Activated T-helper 2 cell treated with anti-CD3 and anti-CD28 coated beads, Interferon-gamma antibody, Interleukin-2, Interleukin-4, amounts not matched to agents 10 μg/mL and 5 μg/mL and 100 μg/mL, durations not matched to agents 14 hours and 24 hours and 36 hours (primary cell): ENCODE measurements around the gene SUPV3L1. TPM values are rescaled to one million over a fixed set of nuclear protein-coding genes. Genes with fewer than 3 reads are reported as not detected.

Experiments used
- DNase-seq: peaks from one replicate; pipeline ENCODE4 v3.0.0; 2021; ENCODE audit warnings: low spot score
- H3K27ac Mint-ChIP-seq: one replicate; pipeline ENCODE4 v1.8.0; 2021; ENCODE audit warnings: mixed read lengths
- H3K27me3 Mint-ChIP-seq: one replicate; pipeline ENCODE4 v1.8.0; 2021; ENCODE audit warnings: low read depth, mixed read lengths
- H3K36me3 Mint-ChIP-seq: one replicate; pipeline ENCODE4 v1.8.0; 2021; ENCODE audit warnings: low read depth, mixed read lengths
- H3K4me1 Mint-ChIP-seq: one replicate; pipeline ENCODE4 v1.8.0; 2021; ENCODE audit warnings: low read depth, mixed read lengths
- H3K4me3 Mint-ChIP-seq: one replicate; pipeline ENCODE4 v1.8.0; 2021; ENCODE audit warnings: low read depth, mild to moderate bottlenecking, moderate library complexity, mixed read lengths
- H3K9me3 Mint-ChIP-seq: one replicate; pipeline ENCODE4 v1.8.0; 2021; ENCODE audit warnings: mixed read lengths
- intact Hi-C: fragments of 100-400 bp; cut with micrococcal nuclease; formaldehyde crosslinking; loops from one replicate; pipeline ENCODE4 v1.15.1; 2023
- total RNA-seq: library from RNA; stranded (reverse); gene quantifications from 2 replicates; pipeline ENCODE4 v1.2.3, GENCODE V29; 2022

SUPV3L1 gene
- total RNA-seq, 1 donor from 2014 or later: 52.8 TPM

- Mint-ChIP-seq H3K27ac (no peak overlapping the region), H3K27me3 (no peaks in the 10 kb centered on the region), H3K4me1 (no peaks in the 10 kb centered on the region), H3K4me3 (no peak overlapping the region), H3K36me3 (no peaks in the 10 kb centered on the region), H3K9me3 (no peaks in the 10 kb centered on the region)
- intact Hi-C loops: no loop called here
- DNase-seq: no peak
These were observed 73.1 kb downstream of the SUPV3L1 start for GRCh38 chr10:69253171-69253570.

- no peak for DNase-seq
- Mint-ChIP-seq H3K4me3 (no peak overlapping the region), H3K4me1 (no peaks in the 10 kb centered on the region), H3K27me3 (no peaks in the 10 kb centered on the region), H3K9me3 (no peaks in the 10 kb centered on the region), H3K27ac (no peak overlapping the region), H3K36me3 (no peaks in the 10 kb centered on the region)
- intact Hi-C loops: no loop called here
These were observed 74.8 kb downstream of the SUPV3L1 start for GRCh38 chr10:69254877-69255276.

Other genes starting within 250 kb of the SUPV3L1 start
- gene DDX21, start 224.1 kb upstream of the SUPV3L1 start, total RNA-seq: 205 and 210 TPM in 2 replicates
- 16.7 and 17.1 TPM in 2 replicates for gene KIFBP, start 191.4 kb upstream of the SUPV3L1 start, total RNA-seq
- 1,340 and 1,350 TPM in 2 replicates for gene SRGN, start 92.1 kb upstream of the SUPV3L1 start, total RNA-seq
- 28.4 and 31.1 TPM in 2 replicates for gene VPS26A, start 56.1 kb upstream of the SUPV3L1 start, total RNA-seq
- 0.09 and 0.11 TPM in 2 replicates for gene HKDC1, start 40.1 kb downstream of the SUPV3L1 start, total RNA-seq
- gene HK1, start 98.3 kb downstream of the SUPV3L1 start, total RNA-seq: 197 TPM in 2 replicates
- not detected in 2 replicates for gene TACR2, start 236.7 kb downstream of the SUPV3L1 start, total RNA-seq